Stimulated activated CD4-positive, alpha-beta T cell treated with anti-CD3 and anti-CD28 coated beads, Interleukin-1b, Interleukin-23, amount 100 ng/mL, for 4 hours (primary cell): ENCODE measurements around the gene SHPK.

ENCODE experiments used
- DNase-seq, 2 donors: peaks; one replicate each; pipeline ENCODE4 v3.0.0-alpha.2; 2020; ENCODE audit warnings: low read depth in 2 of 2

The SHPK gene

GRCh38 chr17:3636154-3636907 lies at the start of gene SHPK, which contains the start of gene CTNS:
Gene SHPK, minus strand, starts transcription at chr17:3636250. Its CDS starts 31 bp downstream, at chr17:3636219.
Gene CTNS, plus strand, starts transcription at chr17:3636760. Its CDS starts 3,447 bp downstream, at chr17:3640207.
- peak; percentile 90 to 93 for DNase-seq

GRCh38 chr17:3685174-3685573 lies 49.1 kb upstream of the SHPK start:
- DNase-seq: no peak

GRCh38 chr17:3683054-3683511 lies 47.0 kb upstream of the SHPK start:
- DNase-seq: peak; percentile 41 to 51

- DNase-seq: no peak
These were observed 46.0 kb upstream of the SHPK start for GRCh38 chr17:3682033-3682432.

- no peak for DNase-seq
These were observed 45.5 kb upstream of the SHPK start for GRCh38 chr17:3681565-3681964.

GRCh38 chr17:3681057-3681456 lies 45.0 kb upstream of the SHPK start:
- DNase-seq: no peak

GRCh38 chr17:3679531-3680126 lies 43.6 kb upstream of the SHPK start:
- no peak for DNase-seq

GRCh38 chr17:3678821-3679530 lies 42.9 kb upstream of the SHPK start:
- DNase-seq: no peak

- DNase-seq: no peak
These were observed 42.2 kb upstream of the SHPK start for GRCh38 chr17:3678095-3678820.

- no peak for DNase-seq
These were observed 39.8 kb upstream of the SHPK start for GRCh38 chr17:3675886-3676285.

- DNase-seq: no peak
These were observed 36.5 kb upstream of the SHPK start for GRCh38 chr17:3672571-3672970.

- no peak for DNase-seq
These were observed 33.5 kb upstream of the SHPK start for GRCh38 chr17:3669548-3669947.

GRCh38 chr17:3669085-3669347 lies 33.0 kb upstream of the SHPK start:
- DNase-seq: no peak

- DNase-seq: peak; percentile 98
These were observed 32.4 kb upstream of the SHPK start, which contains the start of the genes EMC6 and TAX1BP3 for GRCh38 chr17:3668279-3669084. Gene EMC6, plus strand, starts transcription at chr17:3668812. Its CDS starts 335 bp downstream, at chr17:3669147. Gene TAX1BP3, minus strand, starts transcription at chr17:3668578. Its CDS starts 52 bp downstream, at chr17:3668526.

- peak in 1 of 2 donors; percentile 10 for DNase-seq
These were observed 31.6 kb upstream of the SHPK start for GRCh38 chr17:3667366-3668278.

- no peak for DNase-seq
These were observed 30.5 kb upstream of the SHPK start for GRCh38 chr17:3666516-3666915.

- DNase-seq: no peak
These were observed 29.8 kb upstream of the SHPK start for GRCh38 chr17:3665834-3666233.

- DNase-seq: no peak
These were observed 27.3 kb upstream of the SHPK start for GRCh38 chr17:3663102-3664011.

- DNase-seq: no peak
These were observed 24.4 kb upstream of the SHPK start for GRCh38 chr17:3660311-3660891.
